H1 (cell line): ENCODE measurements around the gene SPACA5B. TPM values are rescaled to one million over a fixed set of nuclear protein-coding genes. Genes with fewer than 3 reads are reported as not detected.
"Not testable (repeated sequence)": the region's sequence is repeated elsewhere in the genome, so short reads cannot be mapped to it uniquely, and the experiment has no call there.

Experiments
- CTCF ChIA-PET: fragments of 300-600 bp; sonication (Branson Sonifier 250); formaldehyde crosslinking; loops from one replicate; lab custom pipeline; 2021; ENCODE audit not compliant: partially characterized antibody; lab: Charles Lee
- POLR2A ChIA-PET: fragments of 300-600 bp; sonication (Branson Sonifier 250); formaldehyde crosslinking; loops from one replicate; lab custom pipeline; 2021; ENCODE audit warnings: inconsistent platforms; ENCODE audit not compliant: partially characterized antibody; lab: Charles Lee
- DNase-seq, 2 experiments: peaks; one replicate each; pipeline versions ENCODE4 v3.0.0 to v3.0.0-alpha.2; 2010 to 2022; ENCODE audit warnings: low spot score in 2 of 2, low read depth in 1 of 2, mixed read lengths in 1 of 2
- FAIRE-seq: peaks from 2 replicates; lab custom pipeline; 2011; peaks lifted over from hg19 to GRCh38; lab: Jason Lieb, UNC
- H2AFZ ChIP-seq: 2 replicates; pipeline ENCODE4 v1.8.1; 2012; ENCODE audit warnings: low read length, inconsistent platforms
- H2AK5ac ChIP-seq: 2 replicates; pipeline ENCODE4 v1.6.1; 2013; ENCODE audit warnings: low read depth, low read length
- H2BK120ac ChIP-seq: replicated peaks from 2 replicates; pipeline ENCODE3; 2013; ENCODE audit warnings: low read depth, low read length, inconsistent platforms
- H2BK12ac ChIP-seq: 2 replicates; pipeline ENCODE4 v1.6.1; 2013; ENCODE audit warnings: low read depth, low read length
- H2BK15ac ChIP-seq: 2 replicates; pipeline ENCODE4 v1.6.1; 2013; ENCODE audit warnings: low read length
- H2BK20ac ChIP-seq: 2 replicates; pipeline ENCODE4 v1.6.1; 2013; ENCODE audit warnings: low read length
- H2BK5ac ChIP-seq: 2 replicates; pipeline ENCODE4 v1.6.1; 2013; ENCODE audit warnings: low read depth, low read length
- H3K14ac ChIP-seq: 2 replicates; pipeline ENCODE4 v1.6.1; 2013; ENCODE audit warnings: inconsistent platforms; ENCODE audit not compliant: insufficient read length
- H3K18ac ChIP-seq: 2 replicates; pipeline ENCODE4 v1.6.1; 2013; ENCODE audit warnings: low read length; ENCODE audit errors: extremely low read depth
- H3K23ac ChIP-seq: 2 replicates; pipeline ENCODE4 v1.6.1; 2013; ENCODE audit warnings: inconsistent platforms; ENCODE audit not compliant: insufficient read length
- H3K23me2 ChIP-seq: 2 replicates; pipeline ENCODE4 v1.6.1; 2013; ENCODE audit warnings: low read depth, low read length
- H3K27ac ChIP-seq: 2 replicates; pipeline ENCODE4 v1.6.1; 2011; ENCODE audit warnings: low read depth, low read length, inconsistent platforms
- H3K27me3 ChIP-seq, 4 experiments: replicated peaks in 1 of 4; 1 replicate in 1 of 4; 2 replicates in 3 of 4; pipeline versions ENCODE4 v1.6.1 to v1.8.1; 2011 to 2013; ENCODE audit warnings: low read length in 3 of 4, mild to moderate bottlenecking in 3 of 4, inconsistent platforms in 2 of 4, mixed read lengths in 2 of 4, moderate library complexity in 1 of 4; ENCODE audit not compliant: control insufficient read depth in 3 of 4, insufficient read depth in 3 of 4; ENCODE audit errors: extremely low read depth in 1 of 4
- H3K36me3 ChIP-seq, 4 experiments: 2 replicates each; pipeline versions ENCODE4 v1.6.1 to v1.8.1; 2011 to 2013; ENCODE audit warnings: mild to moderate bottlenecking in 4 of 4, low read length in 3 of 4, moderate library complexity in 2 of 4, control low read depth in 1 of 4, inconsistent platforms in 1 of 4; ENCODE audit not compliant: insufficient read depth in 4 of 4, control insufficient read depth in 2 of 4
- H3K4ac ChIP-seq: replicated peaks from 2 replicates; pipeline ENCODE3; 2013; ENCODE audit warnings: low read length, low read depth, mixed read lengths, inconsistent platforms; ENCODE audit not compliant: insufficient read length
- H3K4me1 ChIP-seq, 4 experiments: replicated peaks in 1 of 4; 1 replicate in 1 of 4; 2 replicates in 3 of 4; pipeline versions ENCODE4 v1.6.1 to v1.8.1; 2011 to 2013; ENCODE audit warnings: low read length in 3 of 4, inconsistent platforms in 2 of 4, mixed read lengths in 1 of 4; ENCODE audit not compliant: insufficient read depth in 4 of 4, control insufficient read depth in 3 of 4
- H3K4me2 ChIP-seq, 2 experiments: 2 replicates each; pipeline versions ENCODE4 v1.6.1 to v1.8.1; 2011 to 2013; ENCODE audit warnings: low read depth in 2 of 2, low read length in 2 of 2, control low read depth in 1 of 2, inconsistent platforms in 1 of 2, mild to moderate bottlenecking in 1 of 2; ENCODE audit not compliant: insufficient read depth in 1 of 2
- H3K4me3 ChIP-seq, 4 experiments: fragments of 200-600, 300-600 bp in 1 of 4; sonication (generic), shearing (Covaris generic), sonication (Bioruptor Twin) in 1 of 4; 2 replicates each; pipeline versions ENCODE4 v1.5.1 to v1.8.1; 2011 to 2016; ENCODE audit warnings: low read length in 4 of 4, low read depth in 3 of 4, control low read depth in 2 of 4, inconsistent platforms in 2 of 4, mild to moderate bottlenecking in 2 of 4, mixed read lengths in 1 of 4, moderate library complexity in 1 of 4; ENCODE audit not compliant: insufficient read depth in 2 of 4; ENCODE audit errors: extremely low read depth in 1 of 4
- H3K56ac ChIP-seq: replicated peaks from 2 replicates; pipeline ENCODE3; 2013; ENCODE audit warnings: low read depth, mild to moderate bottlenecking, mixed read lengths, low read length, inconsistent platforms; ENCODE audit not compliant: insufficient read length
- H3K79me1 ChIP-seq: 2 replicates; pipeline ENCODE4 v1.6.1; 2013; ENCODE audit warnings: low read depth, low read length, control low read depth
- H3K79me2 ChIP-seq, 2 experiments: 2 replicates each; pipeline versions ENCODE4 v1.6.1 to v1.8.1; 2012 to 2013; ENCODE audit warnings: low read length in 2 of 2, mild to moderate bottlenecking in 2 of 2, inconsistent platforms in 1 of 2; ENCODE audit not compliant: insufficient read depth in 2 of 2, control insufficient read depth in 1 of 2
- H3K9ac ChIP-seq, 4 experiments: replicated peaks in 1 of 4; 1 replicate in 1 of 4; 2 replicates in 3 of 4; pipeline versions ENCODE4 v1.6.1 to v1.8.1; 2011 to 2013; ENCODE audit warnings: low read depth in 3 of 4, low read length in 3 of 4, control low read depth in 2 of 4, mild to moderate bottlenecking in 2 of 4, moderate library complexity in 2 of 4, inconsistent platforms in 1 of 4; ENCODE audit errors: extremely low read depth in 1 of 4
- H3K9me3 ChIP-seq, 2 experiments: 2 replicates each; pipeline versions ENCODE4 v1.6.1 to v1.8.1; 2012 to 2013; ENCODE audit warnings: mild to moderate bottlenecking in 2 of 2, moderate library complexity in 2 of 2, control low read depth in 1 of 2, inconsistent platforms in 1 of 2, low read depth in 1 of 2, low read length in 1 of 2, mixed read lengths in 1 of 2; ENCODE audit not compliant: insufficient read depth in 2 of 2
- H4K20me1 ChIP-seq, 2 experiments: replicated peaks in 1 of 2; 2 replicates each; pipeline versions ENCODE3 to v1.8.1; 2011 to 2013; ENCODE audit warnings: inconsistent platforms in 2 of 2, low read length in 2 of 2, mild to moderate bottlenecking in 1 of 2; ENCODE audit not compliant: insufficient read depth in 2 of 2, control insufficient read depth in 1 of 2
- H4K5ac ChIP-seq: 2 replicates; pipeline ENCODE4 v1.6.1; 2013; ENCODE audit warnings: low read length, low read depth, mixed read lengths, inconsistent platforms; ENCODE audit not compliant: insufficient read length
- H4K8ac ChIP-seq: 2 replicates; pipeline ENCODE4 v1.8.0; 2013; ENCODE audit warnings: mild to moderate bottlenecking, moderate library complexity, low read length, inconsistent platforms; ENCODE audit not compliant: insufficient read depth; ENCODE audit errors: extremely low read depth
- H4K91ac ChIP-seq: replicated peaks from 2 replicates; pipeline ENCODE3; 2013; ENCODE audit warnings: low read length, mixed read lengths, inconsistent platforms; ENCODE audit not compliant: insufficient read length
- WGBS, 2 experiments: shearing (Covaris generic) in 1 of 2; methylation state at CpG; one replicate each; pipeline versions ENCODE4 v1.1.6 to v1.1.7; 2013 to 2015; ENCODE audit warnings: low lambda C conversion rate in 2 of 2, mixed read lengths in 2 of 2, inconsistent platforms in 1 of 2, low coverage in 1 of 2, missing lambda C conversion rate in 1 of 2; ENCODE audit not compliant: insufficient replicate concordance in 2 of 2, insufficient coverage in 1 of 2, insufficient read length in 1 of 2; ENCODE audit errors: extremely low coverage in 1 of 2, missing lambda C conversion rate in 1 of 2; 5-methylcytosine and 5-hydroxymethylcytosine counted together
- long read RNA-seq, 2 experiments: library from RNA in 1 of 2; library from capped mRNA in 1 of 2; stranded (forward); transcript quantifications; one replicate each; pipeline ENCODE4 v2.0.0, GENCODE V29; 2021; ENCODE audit warnings: inconsistent platforms in 1 of 2
- polyA minus RNA-seq, 3 experiments: library from RNA; depleted of rRNA, polyadenylated mRNA; stranded (reverse); fragments of >200 nt; gene quantifications; 1 replicate in 2 of 3; 2 replicates in 1 of 3; pipeline ENCODE4 v1.2.3, GENCODE V29; 2011
- polyA plus RNA-seq, 7 experiments: library from polyadenylated mRNA; depleted of rRNA in 3 of 7; stranded (reverse) in 5 of 7; unstranded in 2 of 7; fragments of >200 nt in 5 of 7; fragments of 200-250 nt in 2 of 7; gene quantifications; 1 replicate in 5 of 7; 2 replicates in 1 of 7; 4 replicates in 1 of 7; pipeline versions ENCODE4 v1.2.1 to v1.2.3, GENCODE V29; 2011 to 2013; ENCODE audit warnings: missing spikeins in 2 of 7, mixed read lengths in 2 of 7
- total RNA-seq: library from RNA; stranded (reverse); fragmentation: NEBNext Ultra II Directional; extraction: Animal tissue kit (Norgen Biotek cat#: 25700); gene quantifications from 2 replicates; pipeline ENCODE4 v1.2.1, GENCODE V29; 2021

The SPACA5B gene
- total RNA-seq (not detected in 2 replicates), polyA plus RNA-seq (2011; rRNA removed) (not detected in 2 replicates), polyA minus RNA-seq (2011; rRNA and poly(A)+ RNA removed) (not detected in 2 replicates)
- polyA plus RNA-seq (2011; cell fraction: cytosol; rRNA removed) = not detected
- not detected for polyA plus RNA-seq (2011; cell fraction: nucleus; rRNA removed)
- not detected in 4 replicates for polyA plus RNA-seq (2012, experiment 1 of 2)
- polyA plus RNA-seq (2012, experiment 2 of 2) = not detected
- not detected for polyA plus RNA-seq (2013, experiment 1 of 2)
- not detected for polyA plus RNA-seq (2013, experiment 2 of 2)
- polyA minus RNA-seq (2011; cell fraction: cytosol; rRNA and poly(A)+ RNA removed) = not detected
- polyA minus RNA-seq (2011; cell fraction: nucleus; rRNA and poly(A)+ RNA removed) = not detected
- long read RNA-seq, experiment 1 = 0 reads
- long read RNA-seq, experiment 2 = 0 reads

DNA sequence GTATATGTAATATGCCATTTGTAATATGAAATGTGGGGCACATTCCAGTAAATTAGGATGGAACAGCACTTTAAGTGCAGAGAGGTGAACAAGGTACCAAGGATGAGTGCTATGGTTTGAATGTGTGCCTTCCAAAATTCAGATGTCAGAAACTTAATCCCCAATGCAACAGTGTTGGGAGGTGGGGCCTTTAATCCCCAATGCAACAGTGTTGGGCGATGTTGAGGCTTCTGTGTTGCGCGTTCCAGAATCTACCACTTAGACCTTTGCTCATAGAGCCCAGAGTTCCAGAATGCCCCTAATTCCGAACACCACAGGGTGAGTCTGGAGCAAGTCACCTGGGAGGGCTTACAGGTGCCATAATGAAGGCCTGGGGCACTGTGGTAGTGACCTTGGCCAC, at the start of gene SPACA5B:
SPACA5B (plus strand) TSS at position 301 of the 400 bp plus-strand sequence; CDS start at position 363, 62 bp downstream.
- FAIRE-seq, H2BK12ac ChIP-seq: not testable (repeated sequence)

More for the DNA sequence above, at the start of gene SPACA5B:
- H3K14ac ChIP-seq, H3K4me3 ChIP-seq, H3K79me1 ChIP-seq, H3K23ac ChIP-seq, H3K18ac ChIP-seq, H4K5ac ChIP-seq, DNase-seq, H3K27ac ChIP-seq, H3K9ac ChIP-seq, POLR2A ChIA-PET, H4K20me1 ChIP-seq, H4K91ac ChIP-seq, H3K4me1 ChIP-seq, H2AFZ ChIP-seq, H3K27me3 ChIP-seq, H3K56ac ChIP-seq, H3K79me2 ChIP-seq, H2BK15ac ChIP-seq, H3K4ac ChIP-seq, H2BK5ac ChIP-seq, H2BK20ac ChIP-seq, H3K9me3 ChIP-seq, H2BK120ac ChIP-seq, CTCF ChIA-PET, H3K36me3 ChIP-seq, H3K4me2 ChIP-seq, H3K23me2 ChIP-seq, H2AK5ac ChIP-seq, H4K8ac ChIP-seq: not testable (repeated sequence)
- WGBS, 2 experiments = no CpG with 5 or more reads among the region's 4 CpGs
